ENCODE measurements around the gene PPP4R2.

Gene PPP4R2

DNA sequence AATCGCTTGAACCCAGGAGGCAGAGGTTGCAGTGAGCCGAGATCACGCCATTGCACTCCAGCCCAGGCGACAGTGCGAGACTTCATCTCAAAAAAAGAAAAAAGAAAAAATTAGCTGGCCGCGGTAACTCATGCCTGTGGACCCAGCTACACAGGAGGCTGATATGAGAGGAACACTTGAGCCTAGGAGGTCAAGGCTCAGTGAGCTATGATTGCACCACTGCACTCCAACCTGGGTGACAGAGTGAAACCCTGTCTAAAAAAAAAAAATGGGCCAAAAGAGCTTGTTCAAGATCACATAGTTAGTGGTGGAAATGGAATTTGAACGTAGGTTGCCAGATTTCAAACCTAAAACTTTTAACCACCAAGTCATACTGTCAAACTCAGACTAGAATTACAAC is 46.2 kb upstream of the PPP4R2 start:
- TF ChIP-seq GABPA (IDR thresholded peaks at IDR 0.05; ENCODE audit: low read depth) (no peak), SPI1 (IDR thresholded peaks at IDR 0.05; ENCODE audit: borderline replicate concordance, low read depth) (no peak), POLR2AphosphoS5 (IDR thresholded peaks at IDR 0.05; ENCODE audit: low read depth) (no peak)
- TF ChIP-seq, protein P1, sequence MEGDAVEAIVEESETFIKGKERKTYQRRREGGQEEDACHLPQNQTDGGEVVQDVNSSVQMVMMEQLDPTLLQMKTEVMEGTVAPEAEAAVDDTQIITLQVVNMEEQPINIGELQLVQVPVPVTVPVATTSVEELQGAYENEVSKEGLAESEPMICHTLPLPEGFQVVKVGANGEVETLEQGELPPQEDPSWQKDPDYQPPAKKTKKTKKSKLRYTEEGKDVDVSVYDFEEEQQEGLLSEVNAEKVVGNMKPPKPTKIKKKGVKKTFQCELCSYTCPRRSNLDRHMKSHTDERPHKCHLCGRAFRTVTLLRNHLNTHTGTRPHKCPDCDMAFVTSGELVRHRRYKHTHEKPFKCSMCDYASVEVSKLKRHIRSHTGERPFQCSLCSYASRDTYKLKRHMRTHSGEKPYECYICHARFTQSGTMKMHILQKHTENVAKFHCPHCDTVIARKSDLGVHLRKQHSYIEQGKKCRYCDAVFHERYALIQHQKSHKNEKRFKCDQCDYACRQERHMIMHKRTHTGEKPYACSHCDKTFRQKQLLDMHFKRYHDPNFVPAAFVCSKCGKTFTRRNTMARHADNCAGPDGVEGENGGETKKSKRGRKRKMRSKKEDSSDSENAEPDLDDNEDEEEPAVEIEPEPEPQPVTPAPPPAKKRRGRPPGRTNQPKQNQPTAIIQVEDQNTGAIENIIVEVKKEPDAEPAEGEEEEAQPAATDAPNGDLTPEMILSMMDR (IDR thresholded peaks at IDR 0.05; ENCODE audit: insufficient read depth, low read length), result no peak
- TF ChIP-seq, protein P2, sequence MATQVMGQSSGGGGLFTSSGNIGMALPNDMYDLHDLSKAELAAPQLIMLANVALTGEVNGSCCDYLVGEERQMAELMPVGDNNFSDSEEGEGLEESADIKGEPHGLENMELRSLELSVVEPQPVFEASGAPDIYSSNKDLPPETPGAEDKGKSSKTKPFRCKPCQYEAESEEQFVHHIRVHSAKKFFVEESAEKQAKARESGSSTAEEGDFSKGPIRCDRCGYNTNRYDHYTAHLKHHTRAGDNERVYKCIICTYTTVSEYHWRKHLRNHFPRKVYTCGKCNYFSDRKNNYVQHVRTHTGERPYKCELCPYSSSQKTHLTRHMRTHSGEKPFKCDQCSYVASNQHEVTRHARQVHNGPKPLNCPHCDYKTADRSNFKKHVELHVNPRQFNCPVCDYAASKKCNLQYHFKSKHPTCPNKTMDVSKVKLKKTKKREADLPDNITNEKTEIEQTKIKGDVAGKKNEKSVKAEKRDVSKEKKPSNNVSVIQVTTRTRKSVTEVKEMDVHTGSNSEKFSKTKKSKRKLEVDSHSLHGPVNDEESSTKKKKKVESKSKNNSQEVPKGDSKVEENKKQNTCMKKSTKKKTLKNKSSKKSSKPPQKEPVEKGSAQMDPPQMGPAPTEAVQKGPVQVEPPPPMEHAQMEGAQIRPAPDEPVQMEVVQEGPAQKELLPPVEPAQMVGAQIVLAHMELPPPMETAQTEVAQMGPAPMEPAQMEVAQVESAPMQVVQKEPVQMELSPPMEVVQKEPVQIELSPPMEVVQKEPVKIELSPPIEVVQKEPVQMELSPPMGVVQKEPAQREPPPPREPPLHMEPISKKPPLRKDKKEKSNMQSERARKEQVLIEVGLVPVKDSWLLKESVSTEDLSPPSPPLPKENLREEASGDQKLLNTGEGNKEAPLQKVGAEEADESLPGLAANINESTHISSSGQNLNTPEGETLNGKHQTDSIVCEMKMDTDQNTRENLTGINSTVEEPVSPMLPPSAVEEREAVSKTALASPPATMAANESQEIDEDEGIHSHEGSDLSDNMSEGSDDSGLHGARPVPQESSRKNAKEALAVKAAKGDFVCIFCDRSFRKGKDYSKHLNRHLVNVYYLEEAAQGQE (IDR thresholded peaks at IDR 0.05; ENCODE audit: insufficient replicate concordance, low read depth), result no peak
- no peak overlapping the region for H3K27ac ChIP-seq (replicated peaks)
- H3K4me3 ChIP-seq (replicated peaks; ENCODE audit: insufficient read depth, low read length), result no peak overlapping the region
- DNase-seq (ENCODE audit: low read depth in 1 of 2, low spot score in 1 of 2), result no peak
- no peaks in the 10 kb centered on the region for H3K27me3 ChIP-seq (ENCODE audit: insufficient read depth, poor library complexity, severe bottlenecking)

DNA sequence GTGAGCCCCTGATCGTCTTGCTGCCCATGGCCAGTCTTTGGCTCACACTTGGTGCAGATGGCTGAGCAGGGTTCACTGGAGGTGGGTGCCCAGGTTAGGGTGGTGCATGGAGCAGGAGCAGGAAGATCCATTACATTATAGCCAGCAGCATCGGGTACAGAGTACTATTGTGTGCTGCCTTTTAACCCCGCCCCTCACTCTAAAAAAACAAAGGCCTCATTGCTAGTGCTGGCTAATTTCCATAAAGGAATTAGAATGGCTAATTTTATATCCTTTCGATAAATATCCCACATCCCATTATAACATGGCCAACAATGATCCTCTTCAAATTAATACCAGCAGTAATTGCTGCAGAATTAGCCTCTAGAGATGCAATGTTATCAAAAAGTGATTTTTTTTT is 45.8 kb upstream of the PPP4R2 start:
- H3K4me3 ChIP-seq (replicated peaks; ENCODE audit: insufficient read depth, low read length), result no peak overlapping the region
- no peak overlapping the region for H3K27ac ChIP-seq (replicated peaks)
- TF ChIP-seq, protein P2 (IDR thresholded peaks at IDR 0.05; ENCODE audit: insufficient replicate concordance, low read depth), result no peak
- no peak for TF ChIP-seq SPI1 (IDR thresholded peaks at IDR 0.05; ENCODE audit: borderline replicate concordance, low read depth)
- TF ChIP-seq POLR2AphosphoS5 (IDR thresholded peaks at IDR 0.05; ENCODE audit: low read depth), result no peak
- TF ChIP-seq, protein P1 (IDR thresholded peaks at IDR 0.05; ENCODE audit: insufficient read depth, low read length), result no peak
- H3K27me3 ChIP-seq (ENCODE audit: insufficient read depth, poor library complexity, severe bottlenecking), result no peaks in the 10 kb centered on the region
- DNase-seq (ENCODE audit: low read depth in 1 of 2, low spot score in 1 of 2), result no peak

DNA sequence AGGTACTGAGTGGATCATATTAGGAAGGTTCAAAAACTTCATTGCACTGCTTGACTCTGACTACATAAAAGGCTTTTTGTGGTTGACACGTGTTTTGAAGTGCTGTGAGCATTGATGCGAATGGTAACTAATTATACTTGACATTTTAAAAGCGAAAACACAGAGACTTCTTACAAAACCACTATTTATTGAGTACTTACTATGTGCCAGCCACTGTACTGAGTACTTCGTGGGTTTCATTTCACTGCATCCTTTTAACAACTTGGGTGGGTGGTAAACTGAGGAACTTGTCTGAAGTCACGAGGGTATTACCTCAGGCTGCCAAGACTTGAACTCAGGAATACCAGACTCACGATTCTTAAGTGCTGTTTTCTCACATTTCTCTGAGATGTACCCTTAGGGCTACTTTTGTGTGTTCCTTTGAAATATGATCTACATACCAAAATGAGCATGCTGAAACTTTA is 45.3 kb upstream of the PPP4R2 start:
- TF ChIP-seq POLR2AphosphoS5 (IDR thresholded peaks at IDR 0.05; ENCODE audit: low read depth), result no peak
- TF ChIP-seq SPI1 (IDR thresholded peaks at IDR 0.05; ENCODE audit: borderline replicate concordance, low read depth), result no peak
- TF ChIP-seq GABPA (IDR thresholded peaks at IDR 0.05; ENCODE audit: low read depth), result no peak
- TF ChIP-seq, protein P2 (IDR thresholded peaks at IDR 0.05; ENCODE audit: insufficient replicate concordance, low read depth), result no peak
- TF ChIP-seq, protein P1 (IDR thresholded peaks at IDR 0.05; ENCODE audit: insufficient read depth, low read length), result no peak
- Histone ChIP-seq H3K27me3 (ENCODE audit: insufficient read depth, poor library complexity, severe bottlenecking) (no peaks in the 10 kb centered on the region), H3K27ac (replicated peaks) (no peak overlapping the region), H3K4me3 (replicated peaks; ENCODE audit: insufficient read depth, low read length) (no peak overlapping the region)
- no peak for DNase-seq (ENCODE audit: low read depth in 1 of 2, low spot score in 1 of 2)
